ENCODE results near the gene NECTIN4. TPM values are rescaled to one million over a fixed set of nuclear protein-coding genes. Genes with fewer than 3 reads are reported as not detected.

Gene NECTIN4
- total RNA-seq, 1 donor from 2014 or later, result 29.9 TPM

DNA sequence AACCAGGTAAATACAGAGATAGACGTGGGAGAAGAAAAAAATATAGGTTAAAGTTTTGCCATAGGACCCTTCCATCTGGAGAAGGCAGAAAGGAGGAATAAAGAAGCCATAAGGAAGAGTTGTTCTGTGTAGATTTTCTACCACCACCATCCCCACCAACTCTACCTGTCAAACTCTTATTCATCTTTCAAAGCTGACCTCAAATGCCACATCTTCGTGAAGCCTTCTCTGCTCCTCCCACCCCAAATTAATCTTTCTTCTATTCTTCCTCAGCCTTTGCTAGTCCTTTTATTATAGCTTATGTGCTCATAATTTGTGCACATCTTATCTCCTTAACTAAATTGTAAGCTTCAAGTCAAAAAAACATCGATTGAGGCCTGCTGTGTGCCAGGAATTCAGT is 1.3 kb upstream of the NECTIN4 start:
- Mint-ChIP-seq H3K27me3 (ENCODE audit: low read depth) (no peaks in the 10 kb centered on the region), H3K9me3 (no peaks in the 10 kb centered on the region), H3K27ac (peak overlapping the region; percentile 80), H3K4me3 (no peak overlapping the region), H3K4me1 (peaks cover 72% of the 10 kb centered on the region), H3K36me3 (no peaks in the 10 kb centered on the region)
- DNase-seq (ENCODE audit: low spot score in 2 of 2, unreplicated experiment in 2 of 2), result no peak
- TF ChIP-seq, protein P1, sequence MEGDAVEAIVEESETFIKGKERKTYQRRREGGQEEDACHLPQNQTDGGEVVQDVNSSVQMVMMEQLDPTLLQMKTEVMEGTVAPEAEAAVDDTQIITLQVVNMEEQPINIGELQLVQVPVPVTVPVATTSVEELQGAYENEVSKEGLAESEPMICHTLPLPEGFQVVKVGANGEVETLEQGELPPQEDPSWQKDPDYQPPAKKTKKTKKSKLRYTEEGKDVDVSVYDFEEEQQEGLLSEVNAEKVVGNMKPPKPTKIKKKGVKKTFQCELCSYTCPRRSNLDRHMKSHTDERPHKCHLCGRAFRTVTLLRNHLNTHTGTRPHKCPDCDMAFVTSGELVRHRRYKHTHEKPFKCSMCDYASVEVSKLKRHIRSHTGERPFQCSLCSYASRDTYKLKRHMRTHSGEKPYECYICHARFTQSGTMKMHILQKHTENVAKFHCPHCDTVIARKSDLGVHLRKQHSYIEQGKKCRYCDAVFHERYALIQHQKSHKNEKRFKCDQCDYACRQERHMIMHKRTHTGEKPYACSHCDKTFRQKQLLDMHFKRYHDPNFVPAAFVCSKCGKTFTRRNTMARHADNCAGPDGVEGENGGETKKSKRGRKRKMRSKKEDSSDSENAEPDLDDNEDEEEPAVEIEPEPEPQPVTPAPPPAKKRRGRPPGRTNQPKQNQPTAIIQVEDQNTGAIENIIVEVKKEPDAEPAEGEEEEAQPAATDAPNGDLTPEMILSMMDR (IDR thresholded peaks at IDR 0.05; ENCODE audit: unreplicated experiment), result no peak

DNA sequence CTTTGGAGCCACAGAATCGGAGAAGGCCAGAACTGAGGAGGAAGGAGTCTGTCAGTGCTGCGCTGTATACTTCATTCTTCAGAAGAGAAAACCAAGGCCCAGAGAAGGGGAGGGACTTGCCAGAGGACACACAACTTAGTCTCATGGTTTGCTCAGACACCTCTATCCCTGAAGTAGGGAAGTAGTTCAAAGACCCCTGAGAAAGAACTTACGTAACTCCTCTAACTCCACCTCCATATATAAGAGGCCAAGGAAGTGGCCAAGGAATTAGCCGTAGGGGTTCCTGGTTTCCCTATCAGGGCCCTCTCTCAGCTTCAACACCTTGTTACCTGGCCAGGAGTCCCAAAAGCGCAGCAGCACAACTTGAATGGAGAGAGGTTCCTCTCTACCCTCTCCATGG is 580 bp upstream of the NECTIN4 start:
- DNase-seq (ENCODE audit: low spot score in 2 of 2, unreplicated experiment in 2 of 2), result no peak

DNA sequence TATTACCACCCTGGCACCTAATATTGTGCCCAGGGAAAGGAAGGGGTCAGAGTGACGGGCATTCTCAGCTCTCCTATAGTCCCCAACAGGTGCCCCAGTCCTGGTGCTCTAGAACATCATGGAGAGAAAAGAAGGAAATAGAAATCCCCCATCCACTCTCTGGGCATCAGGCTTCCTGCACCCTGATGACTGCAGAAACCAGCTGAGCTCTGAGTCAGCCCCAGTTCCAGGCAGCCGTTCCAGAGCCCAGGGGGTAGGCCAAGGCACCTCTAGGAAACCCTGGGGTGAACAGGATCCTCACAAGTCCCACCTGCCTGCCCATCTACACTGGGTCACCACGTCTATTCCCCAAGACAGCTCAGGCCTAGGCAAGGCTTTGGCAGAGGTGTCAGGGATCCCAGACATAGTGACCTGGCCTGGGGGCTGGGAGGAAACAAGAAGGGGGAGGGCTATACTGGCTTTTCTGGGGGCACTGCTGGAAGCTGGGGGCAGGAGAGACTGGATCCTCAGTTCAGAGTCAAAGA is 709 bp downstream of the NECTIN4 start:
- peaks cover 88% of the 10 kb centered on the region for H3K4me1 Mint-ChIP-seq
- H3K9me3 Mint-ChIP-seq, result no peaks in the 10 kb centered on the region
- H3K4me3 Mint-ChIP-seq, result peak overlapping the region; percentile 69
- no peak for DNase-seq (ENCODE audit: low spot score in 2 of 2, unreplicated experiment in 2 of 2)
- H3K36me3 Mint-ChIP-seq, result no peaks in the 10 kb centered on the region
- TF ChIP-seq, protein P1 (IDR thresholded peaks at IDR 0.05; ENCODE audit: unreplicated experiment), result no peak
- H3K27ac Mint-ChIP-seq, result peak overlapping the region; percentile 80
- no peaks in the 10 kb centered on the region for H3K27me3 Mint-ChIP-seq (ENCODE audit: low read depth)

More for the DNA sequence above, 580 bp upstream of the NECTIN4 start:
- no peaks in the 10 kb centered on the region for H3K27me3 Mint-ChIP-seq (ENCODE audit: low read depth)
- TF ChIP-seq, protein P1 (IDR thresholded peaks at IDR 0.05; ENCODE audit: unreplicated experiment), result no peak
- H3K36me3 Mint-ChIP-seq, result no peaks in the 10 kb centered on the region
- no peaks in the 10 kb centered on the region for H3K9me3 Mint-ChIP-seq
- peak overlapping the region; percentile 69 for H3K4me3 Mint-ChIP-seq
- H3K4me1 Mint-ChIP-seq, result peaks cover 78% of the 10 kb centered on the region
- H3K27ac Mint-ChIP-seq, result peak overlapping the region; percentile 80

DNA sequence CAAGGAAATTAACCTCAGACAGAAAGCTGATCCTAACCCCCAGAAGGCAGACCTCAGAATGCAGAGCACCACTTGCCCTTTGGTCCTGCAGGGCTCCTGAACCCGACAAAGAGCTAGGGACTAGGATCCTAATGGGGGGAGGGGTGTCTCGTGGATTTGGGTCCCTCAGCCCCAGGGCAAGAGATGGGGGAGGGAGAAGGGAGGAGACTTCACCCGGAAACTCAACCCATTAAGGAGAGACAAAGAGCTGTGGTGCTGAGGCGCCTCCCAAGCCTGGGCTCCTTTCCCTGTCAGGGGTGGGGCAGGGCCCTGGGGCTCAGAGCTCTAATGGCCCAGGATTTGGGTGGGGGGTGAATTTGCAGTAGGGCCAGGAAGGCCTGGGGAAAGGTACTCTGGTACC is 2.9 kb downstream of the NECTIN4 start:
- Mint-ChIP-seq H3K27me3 (ENCODE audit: low read depth) (no peaks in the 10 kb centered on the region), H3K36me3 (no peaks in the 10 kb centered on the region), H3K4me1 (peaks cover 83% of the 10 kb centered on the region), H3K9me3 (no peaks in the 10 kb centered on the region), H3K27ac (peak overlapping the region; percentile 94), H3K4me3 (peak overlapping the region; percentile 69)
- no peak for DNase-seq (ENCODE audit: low spot score in 2 of 2, unreplicated experiment in 2 of 2)
- TF ChIP-seq, protein P1 (IDR thresholded peaks at IDR 0.05; ENCODE audit: unreplicated experiment), result no peak

DNA sequence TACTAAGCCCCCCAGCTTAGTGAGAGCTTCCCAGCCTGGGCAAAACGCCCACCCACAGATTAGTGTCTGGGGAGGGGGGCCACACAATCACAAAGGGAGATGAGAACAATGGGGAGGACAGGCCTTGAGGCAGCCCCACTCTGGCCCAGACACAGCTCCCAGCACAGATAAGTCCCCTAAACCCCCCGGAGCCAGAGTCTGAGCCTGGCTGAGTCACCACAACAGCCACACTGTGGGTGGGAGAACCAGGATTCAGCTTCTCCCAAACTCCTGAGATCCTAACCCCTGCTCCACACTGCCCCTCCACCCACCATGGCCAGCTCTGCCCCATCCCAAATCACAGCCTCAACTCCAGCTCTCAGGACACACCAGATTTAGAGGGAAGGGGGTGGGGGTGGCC is 4.2 kb downstream of the NECTIN4 start:
- H3K27me3 Mint-ChIP-seq (ENCODE audit: low read depth), result no peaks in the 10 kb centered on the region
- TF ChIP-seq, protein P1 (IDR thresholded peaks at IDR 0.05; ENCODE audit: unreplicated experiment), result no peak
- H3K9me3 Mint-ChIP-seq, result no peaks in the 10 kb centered on the region
- no peak for DNase-seq (ENCODE audit: low spot score in 2 of 2, unreplicated experiment in 2 of 2)
- H3K36me3 Mint-ChIP-seq, result peaks cover 5% of the 10 kb centered on the region
- H3K4me1 Mint-ChIP-seq, result peaks cover 80% of the 10 kb centered on the region
- H3K4me3 Mint-ChIP-seq, result peak overlapping the region; percentile 69
- H3K27ac Mint-ChIP-seq, result peak overlapping the region; percentile 94

DNA sequence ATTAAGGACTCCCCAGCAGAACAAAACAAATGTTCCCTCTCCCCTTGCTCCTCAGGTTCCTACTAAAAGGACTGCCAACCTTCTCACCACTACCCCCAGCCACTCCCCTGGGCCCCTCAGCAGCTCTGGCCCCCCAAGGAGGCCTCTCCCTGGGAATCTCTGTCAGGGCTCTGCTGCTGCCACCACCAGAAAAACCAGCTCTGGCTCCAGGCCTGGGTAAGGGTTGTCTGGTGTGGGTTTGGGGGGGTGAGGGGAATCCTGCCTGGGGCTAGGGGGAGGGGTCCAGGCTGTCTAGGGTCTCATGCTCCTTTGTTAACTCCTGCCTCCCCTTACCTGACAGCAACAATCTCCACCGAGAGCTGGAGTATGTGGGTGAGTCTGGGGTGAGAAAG is 4.8 kb downstream of the NECTIN4 start:
- Mint-ChIP-seq H3K4me1 (peaks cover 75% of the 10 kb centered on the region), H3K27ac (peak overlapping the region; percentile 94), H3K36me3 (peaks cover 8% of the 10 kb centered on the region)

More for the DNA sequence above, 4.8 kb downstream of the NECTIN4 start:
- Mint-ChIP-seq H3K27me3 (ENCODE audit: low read depth) (no peaks in the 10 kb centered on the region), H3K9me3 (no peaks in the 10 kb centered on the region), H3K4me3 (peak overlapping the region; percentile 69)
- TF ChIP-seq, protein P1 (IDR thresholded peaks at IDR 0.05; ENCODE audit: unreplicated experiment), result no peak
- DNase-seq (ENCODE audit: low spot score in 2 of 2, unreplicated experiment in 2 of 2), result peak in 1 of 2 experiments; percentile 51

Measured in mesothelial cell of epicardium (in vitro differentiated cells).